T-helper 2 cell treated with Interferon-gamma antibody and Interleukin-4, amounts not matched to agents 5 μg/mL and 100 μg/mL, for 36 hours (primary cell): ENCODE data around the gene MRPL38.

Experiments used
- DNase-seq: peaks from one replicate; pipeline ENCODE4 v3.0.0; 2021; ENCODE audit warnings: low spot score
- H3K27ac Mint-ChIP-seq: one replicate; pipeline ENCODE4 v1.8.0; 2021; ENCODE audit warnings: mild to moderate bottlenecking, mixed read lengths
- H3K27me3 Mint-ChIP-seq: one replicate; pipeline ENCODE4 v1.8.0; 2021; ENCODE audit warnings: low read depth, mixed read lengths
- H3K36me3 Mint-ChIP-seq: one replicate; pipeline ENCODE4 v1.8.0; 2021; ENCODE audit warnings: low read depth, mixed read lengths
- H3K4me1 Mint-ChIP-seq: one replicate; pipeline ENCODE4 v1.8.0; 2021; ENCODE audit warnings: low read depth, mixed read lengths
- H3K4me3 Mint-ChIP-seq: one replicate; pipeline ENCODE4 v1.8.0; 2022; ENCODE audit warnings: mild to moderate bottlenecking, moderate library complexity, mixed read lengths
- H3K9me3 Mint-ChIP-seq: one replicate; pipeline ENCODE4 v1.8.0; 2021; ENCODE audit warnings: mixed read lengths

The MRPL38 gene

DNA sequence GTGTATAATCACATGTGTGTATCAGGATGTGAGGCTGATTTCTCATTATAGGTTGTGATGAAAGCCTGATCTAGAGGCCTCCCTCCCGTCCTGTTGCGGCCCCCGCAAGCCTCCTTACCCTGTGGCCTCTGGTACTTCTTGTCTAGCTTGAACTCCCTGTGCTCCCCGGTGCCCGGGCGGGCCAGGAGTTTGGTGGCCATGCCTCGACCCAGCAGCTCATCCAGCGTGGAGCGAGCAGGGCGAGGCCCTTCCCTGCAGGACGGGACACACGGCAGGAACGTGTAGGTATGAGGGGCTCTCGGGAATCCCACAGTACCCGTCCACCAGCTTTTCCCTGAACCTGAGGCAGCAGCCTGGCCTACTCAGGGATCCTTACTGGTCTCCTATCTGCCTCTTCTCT, 21.2 kb upstream of the MRPL38 start:
- no peak for DNase-seq
- Mint-ChIP-seq H3K27ac (no peak overlapping the region), H3K9me3 (no peaks in the 10 kb centered on the region), H3K27me3 (no peaks in the 10 kb centered on the region), H3K4me3 (no peak overlapping the region), H3K36me3 (no peaks in the 10 kb centered on the region), H3K4me1 (no peaks in the 10 kb centered on the region)

DNA sequence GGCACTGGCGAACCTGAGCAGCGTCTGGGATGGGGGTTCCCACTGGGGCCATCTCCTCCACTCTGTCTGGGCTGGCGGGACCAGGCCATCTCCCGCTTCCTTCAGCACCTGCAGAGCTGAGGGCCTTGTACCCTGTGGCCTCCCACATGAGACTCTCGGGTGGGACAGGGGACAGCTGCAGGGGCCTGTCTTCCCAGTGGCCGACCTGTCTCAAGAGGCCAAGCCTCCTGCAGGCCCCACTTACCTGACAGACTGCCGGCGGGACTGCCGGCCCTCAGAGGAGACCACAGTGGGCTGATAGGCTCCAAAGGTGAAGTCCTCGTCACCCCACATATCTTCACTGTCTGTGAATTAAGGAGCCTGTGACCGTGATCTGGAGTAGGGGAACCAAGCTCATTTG, 20.4 kb upstream of the MRPL38 start:
- H3K4me1 Mint-ChIP-seq = no peaks in the 10 kb centered on the region
- no peaks in the 10 kb centered on the region for H3K9me3 Mint-ChIP-seq
- no peak for DNase-seq
- H3K27ac Mint-ChIP-seq = no peak overlapping the region
- H3K36me3 Mint-ChIP-seq = no peaks in the 10 kb centered on the region
- no peak overlapping the region for H3K4me3 Mint-ChIP-seq
- no peaks in the 10 kb centered on the region for H3K27me3 Mint-ChIP-seq

DNA sequence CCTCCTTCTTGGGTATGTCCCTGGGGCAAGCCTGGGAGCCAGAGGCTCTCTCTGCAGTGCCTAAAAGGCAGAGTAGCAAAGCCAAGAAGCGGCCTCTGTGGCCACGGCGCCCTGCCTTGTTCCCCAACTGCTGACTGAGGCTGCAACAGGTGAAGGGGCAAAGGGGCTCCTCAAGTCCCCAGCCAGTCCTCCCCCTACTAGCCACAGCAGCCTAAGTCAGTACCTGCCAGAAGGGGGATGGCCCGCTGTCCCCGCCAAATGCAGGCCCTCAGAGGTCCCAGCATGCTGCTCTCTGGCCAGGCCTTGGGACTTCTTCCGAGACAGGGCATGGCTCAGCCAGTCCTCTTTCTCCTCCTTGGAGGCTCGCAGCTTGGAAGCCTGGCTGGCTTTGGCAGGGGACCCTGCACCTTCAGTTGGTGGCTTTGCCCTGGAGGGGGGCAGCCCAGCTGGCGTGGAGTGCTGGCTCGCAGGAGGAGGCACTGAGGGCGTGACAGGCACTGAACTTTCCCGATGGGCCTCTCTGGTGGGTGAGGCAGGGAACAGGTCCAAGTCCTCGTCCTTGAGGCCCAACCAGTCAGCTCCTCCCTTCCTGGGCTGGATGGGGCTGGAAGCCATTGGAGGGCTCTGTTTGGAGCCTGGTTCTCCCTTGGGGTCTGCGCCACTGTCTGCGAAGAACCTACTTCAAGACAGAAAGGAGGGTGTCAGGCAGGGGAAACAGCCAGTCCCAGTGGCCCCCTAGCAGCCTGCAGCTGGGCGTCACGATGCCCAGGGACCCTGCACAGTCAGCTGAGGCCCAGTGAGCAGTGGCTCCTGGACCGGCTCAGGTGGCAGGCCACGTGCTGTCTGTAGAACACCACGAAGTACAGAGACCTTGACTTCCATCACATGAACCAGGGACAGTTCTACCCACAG, 18.5 kb upstream of the MRPL38 start:
- no peaks in the 10 kb centered on the region for H3K4me1 Mint-ChIP-seq
- H3K36me3 Mint-ChIP-seq = peaks cover 3% of the 10 kb centered on the region
- no peaks in the 10 kb centered on the region for H3K27me3 Mint-ChIP-seq
- no peaks in the 10 kb centered on the region for H3K9me3 Mint-ChIP-seq
- no peak overlapping the region for H3K4me3 Mint-ChIP-seq
- DNase-seq = no peak
- no peak overlapping the region for H3K27ac Mint-ChIP-seq

DNA sequence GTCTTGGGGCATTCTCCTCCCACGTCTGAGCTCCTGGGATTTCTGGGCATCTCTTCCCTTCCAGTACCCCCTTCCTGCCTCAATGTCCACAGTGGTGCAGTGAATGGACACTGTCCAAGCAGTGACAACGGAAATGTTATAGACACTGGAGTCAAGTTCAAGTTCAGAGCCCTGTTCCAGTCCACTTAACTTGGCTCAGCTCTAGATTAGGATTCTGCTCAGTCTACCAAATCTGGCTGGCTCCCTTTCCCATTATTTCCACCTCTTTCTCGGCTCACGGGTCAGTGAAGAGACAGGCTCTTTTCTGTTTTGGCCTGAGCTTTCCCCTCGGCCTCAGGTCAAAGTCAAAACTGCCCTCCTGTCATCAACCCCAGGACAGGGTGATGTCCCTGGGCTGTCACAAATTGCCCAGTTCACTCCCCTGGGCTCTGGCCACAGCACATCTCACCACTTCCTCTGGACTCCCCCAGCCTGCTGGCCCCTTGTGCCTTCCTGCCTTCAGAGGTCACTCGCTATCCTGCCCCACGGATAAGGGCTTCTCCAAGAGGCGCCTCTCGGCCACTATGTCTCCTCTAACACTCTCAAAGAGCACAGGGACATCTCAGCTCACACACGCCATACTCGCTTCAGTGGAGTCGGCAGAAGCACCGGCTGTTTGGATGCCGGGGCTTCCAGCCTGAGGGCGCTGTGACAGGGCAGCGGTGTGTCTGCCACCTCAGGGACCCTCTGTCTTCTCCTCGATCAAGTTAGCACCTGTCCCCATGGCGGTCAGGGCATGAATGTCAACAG, 17.7 kb upstream of the MRPL38 start:
- H3K4me1 Mint-ChIP-seq = no peaks in the 10 kb centered on the region
- no peak overlapping the region for H3K4me3 Mint-ChIP-seq
- no peak overlapping the region for H3K27ac Mint-ChIP-seq
- H3K36me3 Mint-ChIP-seq = peaks cover 3% of the 10 kb centered on the region
- DNase-seq = no peak
- H3K27me3 Mint-ChIP-seq = no peaks in the 10 kb centered on the region
- H3K9me3 Mint-ChIP-seq = no peaks in the 10 kb centered on the region

- Mint-ChIP-seq H3K4me3 (no peak overlapping the region), H3K9me3 (no peaks in the 10 kb centered on the region), H3K36me3 (peaks cover 6% of the 10 kb centered on the region), H3K27me3 (no peaks in the 10 kb centered on the region), H3K4me1 (peaks cover 3% of the 10 kb centered on the region), H3K27ac (no peak overlapping the region)
- DNase-seq = no peak
Observed at GRCh38 chr17:75921596-75921995, 16.9 kb upstream of the MRPL38 start.

DNA sequence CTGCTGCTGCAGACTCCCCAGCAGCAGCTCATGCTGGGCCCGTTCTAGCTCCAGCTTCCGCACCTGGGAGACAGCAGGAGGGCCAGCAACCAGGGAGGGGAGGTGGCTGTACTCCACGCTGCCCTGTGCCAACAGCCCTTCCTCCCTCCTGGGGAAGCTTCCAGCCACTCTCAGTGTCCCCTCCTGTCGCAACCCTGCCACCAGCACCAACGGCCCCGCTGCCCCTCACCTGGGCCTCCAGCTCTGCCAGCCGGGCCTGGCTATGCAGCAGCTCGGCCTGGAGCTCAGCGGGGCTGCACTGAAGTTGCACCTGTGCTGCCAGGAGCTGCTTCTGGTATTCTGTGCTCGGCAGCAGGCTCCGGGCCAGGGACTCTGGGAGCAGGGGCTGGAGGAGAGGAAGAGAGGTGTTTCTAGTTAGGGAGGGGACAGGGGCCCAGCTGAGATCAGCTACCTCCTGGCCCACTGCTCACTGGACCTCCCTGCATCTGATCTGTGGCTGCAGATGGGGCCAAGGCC, 15.4 kb upstream of the MRPL38 start:
- Mint-ChIP-seq H3K4me3 (no peak overlapping the region), H3K4me1 (peaks cover 3% of the 10 kb centered on the region), H3K36me3 (peaks cover 6% of the 10 kb centered on the region), H3K9me3 (no peaks in the 10 kb centered on the region), H3K27ac (no peak overlapping the region), H3K27me3 (no peaks in the 10 kb centered on the region)
- DNase-seq = no peak

GRCh38 chr17:75919611-75920010, 14.9 kb upstream of the MRPL38 start:
- no peak overlapping the region for H3K4me3 Mint-ChIP-seq
- peaks cover 6% of the 10 kb centered on the region for H3K36me3 Mint-ChIP-seq
- no peak for DNase-seq
- H3K27ac Mint-ChIP-seq = no peak overlapping the region
- H3K4me1 Mint-ChIP-seq = peaks cover 3% of the 10 kb centered on the region
- H3K9me3 Mint-ChIP-seq = no peaks in the 10 kb centered on the region
- no peaks in the 10 kb centered on the region for H3K27me3 Mint-ChIP-seq

DNA sequence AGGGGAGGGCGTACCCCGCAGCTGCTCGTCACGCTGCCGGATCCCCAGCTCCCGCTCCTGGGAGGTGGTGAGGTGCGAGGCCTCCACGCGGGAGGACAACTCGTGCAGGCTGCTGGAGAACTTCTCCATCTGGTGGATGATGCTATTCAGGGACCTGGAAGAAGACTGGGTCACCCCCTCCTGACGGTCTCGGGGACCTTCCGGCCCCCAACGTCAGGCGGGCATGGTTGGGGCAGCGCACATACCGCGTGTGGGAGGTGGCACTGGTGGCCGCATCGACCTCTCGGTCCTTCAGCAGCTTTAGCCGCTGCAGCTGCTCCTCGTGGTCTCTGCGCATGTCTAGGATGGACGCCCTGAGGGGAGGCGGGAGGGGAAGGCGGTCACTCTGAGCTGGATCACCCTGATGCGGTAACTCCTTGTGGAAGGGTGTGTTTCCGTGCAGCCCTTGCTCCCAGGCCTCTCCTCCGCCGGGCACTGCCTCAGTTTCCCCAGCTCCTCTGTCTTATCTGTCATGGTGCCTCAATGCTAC, 13.3 kb upstream of the MRPL38 start:
- H3K27me3 Mint-ChIP-seq = no peaks in the 10 kb centered on the region

DNA sequence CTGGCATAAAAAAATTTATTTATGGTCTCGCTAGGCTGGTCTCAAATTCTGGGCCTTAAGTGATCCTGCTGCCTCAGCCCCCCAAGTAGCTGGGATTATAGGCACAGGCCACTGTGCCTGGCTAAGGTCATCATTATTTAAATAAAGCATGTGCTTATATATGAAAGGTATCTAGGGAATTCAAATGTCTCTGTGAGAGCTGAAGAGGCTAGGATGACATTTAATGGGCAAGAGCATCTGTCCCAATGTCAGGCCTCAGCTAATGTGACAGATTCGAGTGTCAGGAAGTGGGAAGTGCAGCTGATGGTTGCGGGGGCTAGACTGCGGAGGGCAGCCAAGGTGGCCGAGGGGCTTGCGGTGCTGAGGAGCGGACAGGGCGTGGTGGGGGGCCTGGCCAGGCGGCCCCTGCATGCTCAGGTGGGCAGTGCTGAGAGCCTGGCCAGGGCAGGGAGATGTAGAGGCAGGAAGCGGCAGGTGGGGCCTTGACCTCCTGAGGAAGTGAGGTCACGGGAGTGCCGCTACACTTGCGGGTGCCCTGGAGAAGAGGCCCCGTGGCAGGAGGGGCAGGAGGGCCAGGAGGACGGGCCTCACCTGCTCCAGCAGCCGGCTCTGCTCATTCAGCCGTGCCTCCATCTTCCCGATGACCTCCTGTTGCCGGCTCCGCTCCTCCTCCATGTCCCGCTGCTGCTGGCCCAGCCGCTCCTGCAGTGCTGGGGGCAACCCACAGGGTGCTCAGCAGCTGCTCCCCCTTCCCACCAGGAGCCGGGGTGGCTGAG, 12.6 kb upstream of the MRPL38 start:
- no peak for DNase-seq
- Mint-ChIP-seq H3K4me1 (peaks cover 3% of the 10 kb centered on the region), H3K27ac (peak overlapping the region; percentile 53), H3K4me3 (no peak overlapping the region), H3K27me3 (no peaks in the 10 kb centered on the region), H3K9me3 (no peaks in the 10 kb centered on the region), H3K36me3 (peaks cover 6% of the 10 kb centered on the region)

More for the DNA sequence above, 13.3 kb upstream of the MRPL38 start:
- H3K27ac Mint-ChIP-seq = no peak overlapping the region
- no peak overlapping the region for H3K4me3 Mint-ChIP-seq
- H3K4me1 Mint-ChIP-seq = peaks cover 3% of the 10 kb centered on the region
- H3K9me3 Mint-ChIP-seq = no peaks in the 10 kb centered on the region
- DNase-seq = no peak
- peaks cover 6% of the 10 kb centered on the region for H3K36me3 Mint-ChIP-seq

GRCh38 chr17:75915268-75915667, 10.6 kb upstream of the MRPL38 start:
- H3K36me3 Mint-ChIP-seq = peaks cover 6% of the 10 kb centered on the region
- H3K4me1 Mint-ChIP-seq = peaks cover 3% of the 10 kb centered on the region
- no peak overlapping the region for H3K27ac Mint-ChIP-seq
- H3K9me3 Mint-ChIP-seq = no peaks in the 10 kb centered on the region
- no peak overlapping the region for H3K4me3 Mint-ChIP-seq
- no peak for DNase-seq
- no peaks in the 10 kb centered on the region for H3K27me3 Mint-ChIP-seq

DNA sequence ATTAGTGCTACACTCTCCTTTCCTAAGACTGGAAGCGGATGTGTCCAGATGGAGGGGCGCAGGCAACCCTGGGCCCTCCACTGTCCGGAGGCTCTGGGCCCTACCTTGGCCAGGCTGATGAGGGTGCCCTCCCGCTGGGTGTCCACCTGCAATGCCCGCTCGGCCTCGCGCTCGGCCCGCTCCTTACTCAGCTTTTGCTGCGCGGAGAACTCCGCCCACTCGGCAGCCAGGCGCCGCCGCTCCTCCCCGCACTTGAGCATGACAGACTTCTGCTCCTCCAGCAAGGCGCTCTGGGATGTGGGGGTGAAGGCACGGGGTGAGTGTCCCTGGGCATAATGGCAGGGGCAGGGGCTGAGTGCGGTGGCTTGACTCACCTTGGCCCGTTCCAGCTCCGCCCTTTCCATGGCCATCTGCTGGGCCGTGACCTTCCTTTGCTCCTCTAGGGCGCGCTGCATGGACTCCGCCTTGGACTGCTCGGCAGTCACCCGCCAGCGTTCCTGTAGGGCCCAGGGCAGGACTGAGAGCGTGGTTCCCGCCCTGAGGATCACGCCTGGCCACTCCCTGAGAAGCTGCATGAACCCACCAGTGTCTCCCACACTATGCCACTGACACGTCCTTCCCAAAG, 10.1 kb upstream of the MRPL38 start:
- Mint-ChIP-seq H3K9me3 (no peaks in the 10 kb centered on the region), H3K4me3 (no peak overlapping the region), H3K27me3 (no peaks in the 10 kb centered on the region), H3K4me1 (peaks cover 3% of the 10 kb centered on the region), H3K27ac (no peak overlapping the region), H3K36me3 (peaks cover 6% of the 10 kb centered on the region)
- no peak for DNase-seq

- Mint-ChIP-seq H3K4me1 (peaks cover 3% of the 10 kb centered on the region), H3K9me3 (no peaks in the 10 kb centered on the region), H3K4me3 (no peak overlapping the region), H3K36me3 (peaks cover 3% of the 10 kb centered on the region), H3K27me3 (no peaks in the 10 kb centered on the region), H3K27ac (no peak overlapping the region)
- DNase-seq = no peak
Observed at GRCh38 chr17:75913537-75914210, 9.0 kb upstream of the MRPL38 start.

DNA sequence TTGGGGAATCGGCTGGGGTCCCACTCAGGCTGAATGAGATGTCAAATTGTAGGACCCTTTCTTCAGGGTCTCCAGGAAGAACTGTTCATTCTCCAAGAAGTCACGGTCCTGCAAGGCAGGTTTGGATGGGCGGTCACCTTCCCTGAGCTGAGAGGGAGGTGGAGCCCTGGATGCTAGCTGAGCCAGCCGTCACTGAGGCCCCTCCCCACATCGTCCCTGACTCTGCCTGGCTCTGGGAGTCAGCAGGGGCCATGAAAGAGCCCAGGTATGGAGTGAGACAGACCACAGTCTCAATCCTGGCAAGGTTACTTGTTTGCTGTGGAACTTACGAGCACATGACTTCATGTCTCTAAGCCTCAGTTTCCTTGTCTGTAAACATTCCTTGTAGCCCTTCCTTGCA, 6.0 kb upstream of the MRPL38 start:
- H3K27me3 Mint-ChIP-seq = no peaks in the 10 kb centered on the region
- H3K4me3 Mint-ChIP-seq = no peak overlapping the region
- peaks cover 11% of the 10 kb centered on the region for H3K4me1 Mint-ChIP-seq
- H3K27ac Mint-ChIP-seq = no peak overlapping the region
- H3K9me3 Mint-ChIP-seq = no peaks in the 10 kb centered on the region
- no peaks in the 10 kb centered on the region for H3K36me3 Mint-ChIP-seq
- no peak for DNase-seq
